SK-N-MC (cell line): ENCODE measurements around the gene KRTAP19-7.

ENCODE experiments used
- DNase-seq: peaks from one replicate; pipeline ENCODE4 v3.0.0-alpha.2; 2011; ENCODE audit warnings: low read depth, low spot score
- H3K27ac ChIP-seq: fragments of 200-600 bp; sonication (generic); 2 replicates; pipeline ENCODE4 v1.5.1; 2016; ENCODE audit warnings: mixed run types
- H3K36me3 ChIP-seq: fragments of 200-600 bp; sonication (generic); 2 replicates; pipeline ENCODE4 v1.6.1; 2017; ENCODE audit warnings: antibody characterized with exemption, low read length, mixed read lengths; ENCODE audit not compliant: insufficient read depth
- H3K4me3 ChIP-seq: fragments of 200-600 bp; sonication (generic); 2 replicates; pipeline ENCODE4 v1.5.1; 2016
- H3K9ac ChIP-seq: fragments of 200-600 bp; sonication (generic); 2 replicates; pipeline ENCODE4 v1.8.0; 2017; ENCODE audit warnings: mixed run types, mixed read lengths; ENCODE audit not compliant: insufficient read length
- H3K9me3 ChIP-seq: fragments of 200-600 bp; sonication (generic); 2 replicates; pipeline ENCODE4 v1.6.1; 2017; ENCODE audit warnings: low read depth, mild to moderate bottlenecking, antibody characterized with exemption, low read length, moderate library complexity, mixed read lengths
- EZH2 ChIP-seq: fragments of 200-600 bp; sonication (generic); IDR thresholded peaks from one replicate; pipeline ENCODE4 v1.6.1; 2017; ENCODE audit warnings: antibody characterized with exemption
- FOXP2 ChIP-seq: optimal IDR thresholded peaks from 2 replicates; pipeline ENCODE3; 2011; ENCODE audit warnings: mild to moderate bottlenecking, moderate library complexity; ENCODE audit not compliant: insufficient read depth; ENCODE audit errors: extremely low read length, control extremely low read depth
- POLR2AphosphoS5 ChIP-seq: IDR thresholded peaks from 2 replicates; pipeline ENCODE4 v1.6.1; 2012; ENCODE audit warnings: mild to moderate bottlenecking, low read depth, low read length, borderline replicate concordance

Gene KRTAP19-7

GRCh38 chr21:30561264-30561895 lies at the start of gene KRTAP19-7:
Gene KRTAP19-7 (minus strand): TSS chr21:30561314. CDS start chr21:30561289, 25 bp downstream.
- Histone ChIP-seq H3K9me3 (no peaks in the 10 kb centered on the region), H3K4me3 (no peak within 1 kb of the TSS), H3K27ac (no peak within 1 kb of the TSS), H3K36me3 (no peaks in the 10 kb centered on the region), H3K9ac (no peak within 1 kb of the TSS)
- no peak for TF ChIP-seq FOXP2
- TF ChIP-seq POLR2AphosphoS5: no peak
- no peak for TF ChIP-seq EZH2
- no peak for DNase-seq

GRCh38 chr21:30605968-30606367 lies 44.9 kb upstream of the KRTAP19-7 start:
- Histone ChIP-seq H3K9ac (no peak overlapping the region), H3K9me3 (no peaks in the 10 kb centered on the region)

GRCh38 chr21:30600787-30601186 lies 39.7 kb upstream of the KRTAP19-7 start, which contains the start of gene KRTAP22-1:
Gene KRTAP22-1 (plus strand): TSS chr21:30601087.
- DNase-seq: no peak
- no peak within 1 kb of the TSS for H3K4me3 ChIP-seq
- TF ChIP-seq EZH2 (no peak), POLR2AphosphoS5 (no peak), FOXP2 (no peak)
- no peaks in the 10 kb centered on the region for H3K9me3 ChIP-seq
- H3K27ac ChIP-seq: no peak within 1 kb of the TSS
- H3K9ac ChIP-seq: no peak within 1 kb of the TSS
- no peaks in the 10 kb centered on the region for H3K36me3 ChIP-seq

More at GRCh38 chr21:30605968-30606367, 44.9 kb upstream of the KRTAP19-7 start:
- H3K36me3 ChIP-seq: no peaks in the 10 kb centered on the region
- no peak for DNase-seq
- H3K4me3 ChIP-seq: no peak overlapping the region
- TF ChIP-seq POLR2AphosphoS5 (no peak), FOXP2 (no peak), EZH2 (no peak)
- no peak overlapping the region for H3K27ac ChIP-seq

GRCh38 chr21:30598802-30599201 lies 37.7 kb upstream of the KRTAP19-7 start, which contains the start of gene KRTAP6-2:
Gene KRTAP6-2 (minus strand): TSS chr21:30598902. CDS start chr21:30598874, 28 bp downstream.
- H3K9me3 ChIP-seq: no peaks in the 10 kb centered on the region
- H3K27ac ChIP-seq: no peak within 1 kb of the TSS
- no peak for TF ChIP-seq EZH2
- TF ChIP-seq FOXP2: no peak
- no peak for TF ChIP-seq POLR2AphosphoS5
- no peak within 1 kb of the TSS for H3K4me3 ChIP-seq
- H3K36me3 ChIP-seq: no peaks in the 10 kb centered on the region
- H3K9ac ChIP-seq: no peak within 1 kb of the TSS
- no peak for DNase-seq

GRCh38 chr21:30592140-30592539 lies 31.0 kb upstream of the KRTAP19-7 start, which contains the start of gene KRTAP6-3:
Gene KRTAP6-3 (plus strand): TSS chr21:30592440. CDS start chr21:30592446, 6 bp downstream.
- Histone ChIP-seq H3K4me3 (no peak within 1 kb of the TSS), H3K9me3 (no peaks in the 10 kb centered on the region), H3K9ac (no peak within 1 kb of the TSS), H3K36me3 (no peaks in the 10 kb centered on the region), H3K27ac (no peak within 1 kb of the TSS)
- no peak for DNase-seq
- TF ChIP-seq POLR2AphosphoS5 (no peak), EZH2 (no peak), FOXP2 (no peak)

GRCh38 chr21:30590297-30590696 lies 29.2 kb upstream of the KRTAP19-7 start, which contains the start of gene KRTAP22-2:
Gene KRTAP22-2 (minus strand): TSS chr21:30590397.
- H3K4me3 ChIP-seq: no peak within 1 kb of the TSS
- H3K9me3 ChIP-seq: no peaks in the 10 kb centered on the region
- no peak within 1 kb of the TSS for H3K27ac ChIP-seq
- no peaks in the 10 kb centered on the region for H3K36me3 ChIP-seq
- DNase-seq: no peak
- H3K9ac ChIP-seq: no peak within 1 kb of the TSS
- no peak for TF ChIP-seq POLR2AphosphoS5
- TF ChIP-seq EZH2: no peak
- TF ChIP-seq FOXP2: no peak

GRCh38 chr21:30582870-30583269 lies 21.8 kb upstream of the KRTAP19-7 start:
- H3K36me3 ChIP-seq: no peaks in the 10 kb centered on the region
- DNase-seq: no peak
- H3K27ac ChIP-seq: no peak overlapping the region
- no peak for TF ChIP-seq POLR2AphosphoS5
- TF ChIP-seq EZH2: no peak
- TF ChIP-seq FOXP2: no peak
- no peak overlapping the region for H3K4me3 ChIP-seq
- H3K9me3 ChIP-seq: no peaks in the 10 kb centered on the region
- no peak overlapping the region for H3K9ac ChIP-seq

- TF ChIP-seq POLR2AphosphoS5: no peak
- no peak for TF ChIP-seq FOXP2
- TF ChIP-seq EZH2: no peak
- no peaks in the 10 kb centered on the region for H3K9me3 ChIP-seq
- no peak for DNase-seq
- no peak overlapping the region for H3K27ac ChIP-seq
- H3K9ac ChIP-seq: no peak overlapping the region
- no peaks in the 10 kb centered on the region for H3K36me3 ChIP-seq
- no peak overlapping the region for H3K4me3 ChIP-seq
These were observed 19.0 kb upstream of the KRTAP19-7 start for GRCh38 chr21:30580132-30580531.
